IgD-negative memory B cell (primary cell): ENCODE data around the gene SMC5. TPM values are rescaled to one million over a fixed set of nuclear protein-coding genes. Genes with fewer than 3 reads are reported as not detected.

Experiments
- H3K27ac Mint-ChIP-seq, 3 donors: one replicate each; pipeline ENCODE4 v1.8.0; 2020 to 2022; ENCODE audit warnings: mild to moderate bottlenecking in 3 of 3, mixed read lengths in 3 of 3, moderate library complexity in 1 of 3
- H3K27me3 Mint-ChIP-seq: one replicate; pipeline ENCODE4 v1.8.0; 2021; ENCODE audit warnings: mixed read lengths
- H3K36me3 Mint-ChIP-seq: one replicate; pipeline ENCODE4 v1.8.0; 2020; ENCODE audit warnings: mild to moderate bottlenecking, mixed read lengths
- H3K4me1 Mint-ChIP-seq, 3 donors: one replicate each; pipeline ENCODE4 v1.8.0; 2020 to 2022; ENCODE audit warnings: mixed read lengths in 3 of 3, mild to moderate bottlenecking in 1 of 3
- H3K4me3 Mint-ChIP-seq, 4 donors: one replicate each; pipeline ENCODE4 v1.8.0; 2020 to 2022; ENCODE audit warnings: mild to moderate bottlenecking in 4 of 4, mixed read lengths in 4 of 4, moderate library complexity in 3 of 4
- H3K9me3 Mint-ChIP-seq, 3 donors: one replicate each; pipeline ENCODE4 v1.8.0; 2020 to 2021; ENCODE audit warnings: mixed read lengths in 3 of 3, mild to moderate bottlenecking in 1 of 3
- polyA plus RNA-seq: library from polyadenylated mRNA; unstranded; fragments of 300-500 nt; fragmentation: Illumina TruSeq; gene quantifications from one replicate; pipeline ENCODE4 v1.2.3, GENCODE V29; 2021

The SMC5 gene
- polyA plus RNA-seq, 1 donor from 2014 or later = 14.3 TPM

GRCh38 chr9:70257991-70258691, 637 bp upstream of the SMC5 start:
- Mint-ChIP-seq H3K27me3 (peaks cover 3% of the 10 kb centered on the region), H3K4me1 (peaks cover 34 to 47% (median 39%) of the 10 kb centered on the region in 3 donors), H3K36me3 (peaks cover 5% of the 10 kb centered on the region)

GRCh38 chr9:70259512-70259802, 679 bp downstream of the SMC5 start:
- Mint-ChIP-seq H3K4me1 (peaks cover 34 to 47% (median 39%) of the 10 kb centered on the region in 3 donors), H3K27me3 (peaks cover 3% of the 10 kb centered on the region), H3K9me3 (no peaks in the 10 kb centered on the region), H3K36me3 (peaks cover 5% of the 10 kb centered on the region), H3K27ac (peak overlapping the region; percentile 87 to 97 (median 93)), H3K4me3 (peak overlapping the region; percentile 91 to 97 (median 94))

More at GRCh38 chr9:70257991-70258691, 637 bp upstream of the SMC5 start:
- H3K9me3 Mint-ChIP-seq = no peaks in the 10 kb centered on the region
- peak overlapping the region; percentile 91 to 97 (median 94) for H3K4me3 Mint-ChIP-seq
- peak overlapping the region; percentile 87 to 97 (median 93) for H3K27ac Mint-ChIP-seq

GRCh38 chr9:70260007-70260443, 1.2 kb downstream of the SMC5 start:
- Mint-ChIP-seq H3K4me1 (peaks cover 34 to 49% (median 39%) of the 10 kb centered on the region in 3 donors), H3K4me3 (peak overlapping the region; percentile 91 to 97 (median 94)), H3K9me3 (no peaks in the 10 kb centered on the region), H3K27me3 (peaks cover 3% of the 10 kb centered on the region), H3K36me3 (peaks cover 5% of the 10 kb centered on the region), H3K27ac (peak overlapping the region; percentile 28 to 74 (median 42))

GRCh38 chr9:70260606-70261005, 1.8 kb downstream of the SMC5 start:
- Mint-ChIP-seq H3K27ac (peak overlapping the region; percentile 28 to 74 (median 42)), H3K36me3 (peaks cover 5% of the 10 kb centered on the region), H3K4me3 (peak overlapping the region; percentile 85 to 97 (median 92)), H3K4me1 (peaks cover 34 to 49% (median 39%) of the 10 kb centered on the region in 3 donors), H3K27me3 (peaks cover 3% of the 10 kb centered on the region), H3K9me3 (no peaks in the 10 kb centered on the region)

GRCh38 chr9:70261131-70261870, 2.5 kb downstream of the SMC5 start:
- peak overlapping the region in 1 of 3 donors; percentile 47 for H3K27ac Mint-ChIP-seq
- H3K4me1 Mint-ChIP-seq = peaks cover 34 to 49% (median 39%) of the 10 kb centered on the region in 3 donors
- H3K9me3 Mint-ChIP-seq = no peaks in the 10 kb centered on the region
- peaks cover 5% of the 10 kb centered on the region for H3K36me3 Mint-ChIP-seq
- H3K4me3 Mint-ChIP-seq = peak overlapping the region in 2 of 4 donors; percentile 91 to 94
- H3K27me3 Mint-ChIP-seq = peaks cover 3% of the 10 kb centered on the region

GRCh38 chr9:70262366-70262765, 3.6 kb downstream of the SMC5 start:
- Mint-ChIP-seq H3K36me3 (peaks cover 5% of the 10 kb centered on the region), H3K27ac (peak overlapping the region in 1 of 3 donors; percentile 18), H3K4me3 (peak overlapping the region in 2 of 4 donors; percentile 4 to 91), H3K9me3 (no peaks in the 10 kb centered on the region), H3K4me1 (peaks cover 34 to 48% (median 39%) of the 10 kb centered on the region in 3 donors), H3K27me3 (peaks cover 3% of the 10 kb centered on the region)

- peaks cover 7% of the 10 kb centered on the region for H3K36me3 Mint-ChIP-seq
- no peak overlapping the region for H3K4me3 Mint-ChIP-seq
- H3K27me3 Mint-ChIP-seq = peaks cover 3% of the 10 kb centered on the region
- no peak overlapping the region for H3K27ac Mint-ChIP-seq
- peaks cover 34 to 45% (median 35%) of the 10 kb centered on the region in 3 donors for H3K4me1 Mint-ChIP-seq
- H3K9me3 Mint-ChIP-seq = no peaks in the 10 kb centered on the region
Measured at GRCh38 chr9:70262948-70263347, 4.2 kb downstream of the SMC5 start.

- Mint-ChIP-seq H3K27ac (no peak overlapping the region), H3K9me3 (no peaks in the 10 kb centered on the region), H3K4me3 (no peak overlapping the region), H3K36me3 (peaks cover 7% of the 10 kb centered on the region), H3K4me1 (peaks cover 31 to 41% (median 32%) of the 10 kb centered on the region in 3 donors), H3K27me3 (peaks cover 3% of the 10 kb centered on the region)
Measured at GRCh38 chr9:70263421-70263820, 4.6 kb downstream of the SMC5 start.

GRCh38 chr9:70278305-70278704, 19.5 kb downstream of the SMC5 start:
- H3K27ac Mint-ChIP-seq = no peak overlapping the region
- H3K9me3 Mint-ChIP-seq = no peaks in the 10 kb centered on the region

GRCh38 chr9:70283848-70284247, 25.1 kb downstream of the SMC5 start:
- H3K4me1 Mint-ChIP-seq = peaks cover 0 to 9% (median 2%) of the 10 kb centered on the region in 3 donors
- H3K27me3 Mint-ChIP-seq = no peaks in the 10 kb centered on the region
- H3K36me3 Mint-ChIP-seq = peaks cover 11% of the 10 kb centered on the region
- H3K4me3 Mint-ChIP-seq = no peak overlapping the region
- no peaks in the 10 kb centered on the region for H3K9me3 Mint-ChIP-seq
- H3K27ac Mint-ChIP-seq = no peak overlapping the region

More at GRCh38 chr9:70278305-70278704, 19.5 kb downstream of the SMC5 start:
- peaks cover 17% of the 10 kb centered on the region for H3K36me3 Mint-ChIP-seq
- no peaks in the 10 kb centered on the region for H3K27me3 Mint-ChIP-seq
- peaks cover 0 to 8% (median 2%) of the 10 kb centered on the region in 3 donors for H3K4me1 Mint-ChIP-seq
- no peak overlapping the region for H3K4me3 Mint-ChIP-seq

- Mint-ChIP-seq H3K36me3 (peaks cover 11% of the 10 kb centered on the region), H3K27me3 (no peaks in the 10 kb centered on the region), H3K4me1 (peaks cover 0 to 9% (median 2%) of the 10 kb centered on the region in 3 donors), H3K27ac (peak overlapping the region in 1 of 3 donors; percentile 36), H3K4me3 (no peak overlapping the region), H3K9me3 (no peaks in the 10 kb centered on the region)
Measured at GRCh38 chr9:70285246-70285645, 26.5 kb downstream of the SMC5 start.

GRCh38 chr9:70285981-70286598, 27.3 kb downstream of the SMC5 start:
- Mint-ChIP-seq H3K36me3 (peaks cover 8% of the 10 kb centered on the region), H3K27ac (no peak overlapping the region), H3K9me3 (peaks cover 0 to 5% (median 0%) of the 10 kb centered on the region in 3 donors), H3K27me3 (no peaks in the 10 kb centered on the region), H3K4me1 (peaks cover 0 to 6% (median 2%) of the 10 kb centered on the region in 3 donors), H3K4me3 (no peak overlapping the region)

GRCh38 chr9:70290626-70291025, 31.8 kb downstream of the SMC5 start:
- Mint-ChIP-seq H3K36me3 (peaks cover 24% of the 10 kb centered on the region), H3K4me1 (peaks cover 0 to 2% (median 0%) of the 10 kb centered on the region in 3 donors), H3K9me3 (peaks cover 0 to 14% (median 0%) of the 10 kb centered on the region in 3 donors), H3K4me3 (no peak overlapping the region), H3K27me3 (no peaks in the 10 kb centered on the region), H3K27ac (no peak overlapping the region)

GRCh38 chr9:70291446-70291845, 32.7 kb downstream of the SMC5 start:
- no peak overlapping the region for H3K27ac Mint-ChIP-seq
- H3K4me1 Mint-ChIP-seq = peaks cover 0 to 2% (median 0%) of the 10 kb centered on the region in 3 donors
- H3K27me3 Mint-ChIP-seq = no peaks in the 10 kb centered on the region
- H3K4me3 Mint-ChIP-seq = no peak overlapping the region
- peaks cover 24% of the 10 kb centered on the region for H3K36me3 Mint-ChIP-seq
- peaks cover 0 to 14% (median 0%) of the 10 kb centered on the region in 3 donors for H3K9me3 Mint-ChIP-seq

- Mint-ChIP-seq H3K9me3 (peaks cover 0 to 14% (median 0%) of the 10 kb centered on the region in 3 donors), H3K4me3 (peak overlapping the region in 1 of 4 donors; percentile 24), H3K36me3 (peaks cover 24% of the 10 kb centered on the region), H3K27ac (peak overlapping the region in 1 of 3 donors; percentile 41), H3K27me3 (no peaks in the 10 kb centered on the region), H3K4me1 (peaks cover 0 to 1% (median 0%) of the 10 kb centered on the region in 3 donors)
Measured at GRCh38 chr9:70292253-70292652, 33.5 kb downstream of the SMC5 start.
